ENCODE measurements around the gene LRIG2.

GRCh38 chr1:113091988-113092594 is 19.1 kb downstream of the LRIG2 start:
- TF ChIP-seq CTCF (IDR thresholded peaks at IDR 0.05), result no peak
- no peak for TF ChIP-seq POLR2A (IDR thresholded peaks at IDR 0.05)
